HCT116 (cell line): ENCODE measurements around the gene CACNA2D2. TPM values are rescaled to one million over a fixed set of nuclear protein-coding genes. Genes with fewer than 3 reads are reported as not detected.

ENCODE experiments used
- ATAC-seq: fragments of 200-7000 bp; cut with Tn5 transposase; 2 replicates; pipeline ENCODE4 v1.9.1; 2020; ENCODE audit warnings: mild to moderate bottlenecking, moderate library complexity
- BruUV-seq: library from RNA; stranded (reverse); fragments of 400-500 nt; replicated peaks from 2 replicates; lab custom pipeline; 2021; lab: Mats Ljungman, UMichigan
- CTCF ChIA-PET: fragments of 300-600 bp; sonication (Branson Sonifier 250); formaldehyde crosslinking; loops from one replicate; lab custom pipeline; 2021; ENCODE audit warnings: antibody characterized with exemption; lab: Charles Lee
- POLR2A ChIA-PET: fragments of 300-600, 350-600 bp; sonication (Branson Sonifier 250); formaldehyde crosslinking; loops from one replicate; lab custom pipeline; 2021; ENCODE audit warnings: antibody characterized with exemption; lab: Charles Lee
- RAD21 ChIA-PET, 2 experiments: fragments of 300-600 bp; sonication (Branson Sonifier 250); formaldehyde crosslinking; loops; one replicate each; lab custom pipeline; 2023; ENCODE audit warnings: low total read pairs in 2 of 2; ENCODE audit not compliant: uncharacterized antibody in 2 of 2, unreplicated experiment in 2 of 2, low non-redundant PET in 1 of 2; lab: Charles Lee
- DNase-seq: peaks from one replicate; pipeline ENCODE4 v3.0.0-alpha.2; 2010; ENCODE audit warnings: low read depth, low spot score
- H2AFZ ChIP-seq: fragments of 200-600 bp; shearing (Covaris generic), sonication (generic); 2 replicates; pipeline ENCODE4 v1.6.1; 2017; ENCODE audit warnings: low read depth, mixed run types, mixed read lengths, antibody characterized with exemption, low read length; ENCODE audit not compliant: poor library complexity, severe bottlenecking
- H3K27ac ChIP-seq: 2 replicates; pipeline ENCODE4 v1.5.1; 2012; ENCODE audit warnings: low read depth, low read length
- H3K27me3 ChIP-seq: fragments of 200-600 bp; sonication (generic); 2 replicates; pipeline ENCODE4 v1.6.1; 2016; ENCODE audit warnings: mixed run types, low read length, mixed read lengths; ENCODE audit not compliant: insufficient read depth
- H3K36me3 ChIP-seq, 2 experiments: fragments of 200-500 bp in 1 of 2; fragments of 200-600 bp in 1 of 2; sonication (Bioruptor generic) in 1 of 2; sonication (generic) in 1 of 2; 2 replicates each; pipeline versions ENCODE4 v1.5.1 to v1.6.1; 2014 to 2016; ENCODE audit warnings: low read length in 2 of 2, inconsistent platforms in 1 of 2, mixed read lengths in 1 of 2, mixed run types in 1 of 2; ENCODE audit not compliant: insufficient read depth in 2 of 2, control insufficient read depth in 1 of 2
- H3K4me1 ChIP-seq, 2 experiments: fragments of 200-600 bp in 1 of 2; sonication (generic) in 1 of 2; 2 replicates each; pipeline versions ENCODE4 v1.5.1 to v1.6.1; 2012 to 2017; ENCODE audit warnings: low read length in 2 of 2, inconsistent platforms in 1 of 2, mild to moderate bottlenecking in 1 of 2, mixed read lengths in 1 of 2, mixed run types in 1 of 2, moderate library complexity in 1 of 2; ENCODE audit not compliant: insufficient read depth in 2 of 2, control insufficient read depth in 1 of 2
- H3K4me2 ChIP-seq: fragments of 200-600 bp; sonication (generic); 2 replicates; pipeline ENCODE4 v1.6.1; 2017; ENCODE audit warnings: mixed run types, low read length, mixed read lengths
- H3K4me3 ChIP-seq, 2 experiments: fragments of 200-600 bp in 1 of 2; sonication (generic) in 1 of 2; replicated peaks in 1 of 2; 2 replicates each; pipeline ENCODE4 v1.5.1; 2011 to 2016; ENCODE audit warnings: low read length in 2 of 2, control low read depth in 1 of 2, low read depth in 1 of 2, mild to moderate bottlenecking in 1 of 2, mixed read lengths in 1 of 2, mixed run types in 1 of 2
- H3K79me2 ChIP-seq: fragments of 200-600 bp; sonication (generic); 2 replicates; pipeline ENCODE4 v1.6.1; 2017; ENCODE audit warnings: mild to moderate bottlenecking, mixed run types, low read length, moderate library complexity, mixed read lengths; ENCODE audit not compliant: insufficient read depth
- H3K9ac ChIP-seq: fragments of 200-600 bp; sonication (generic); 2 replicates; pipeline ENCODE4 v1.6.1; 2016; ENCODE audit warnings: low read length, mixed read lengths
- H3K9me2 ChIP-seq: fragments of 200-600 bp; sonication (generic), shearing (Covaris generic); 2 replicates; pipeline ENCODE4 v1.6.1; 2017; ENCODE audit warnings: mixed run types, mild to moderate bottlenecking, moderate library complexity; ENCODE audit not compliant: insufficient read depth
- H3K9me3 ChIP-seq, 2 experiments: fragments of 200-500 bp in 1 of 2; fragments of 200-600 bp in 1 of 2; sonication (Bioruptor generic) in 1 of 2; sonication (generic) in 1 of 2; 2 replicates each; pipeline ENCODE4 v1.6.1; 2014 to 2017; ENCODE audit warnings: low read length in 2 of 2, mixed read lengths in 2 of 2, inconsistent platforms in 1 of 2, low read depth in 1 of 2, mild to moderate bottlenecking in 1 of 2, mixed run types in 1 of 2, moderate library complexity in 1 of 2; ENCODE audit not compliant: control insufficient read depth in 1 of 2, insufficient read depth in 1 of 2
- H4K20me1 ChIP-seq: fragments of 200-600 bp; sonication (generic), shearing (Covaris generic); 2 replicates; pipeline ENCODE4 v1.6.1; 2017; ENCODE audit warnings: mixed run types, mild to moderate bottlenecking, moderate library complexity; ENCODE audit not compliant: insufficient read depth
- CBX3 ChIP-seq: IDR thresholded peaks from 2 replicates; pipeline ENCODE4 v1.6.1; 2012; ENCODE audit warnings: low read depth
- CEBPB ChIP-seq: IDR thresholded peaks from 2 replicates; pipeline ENCODE4 v1.6.1; 2012; ENCODE audit warnings: low read depth
- CTCF ChIP-seq, 3 experiments: fragments of 200-600 bp in 1 of 3; sonication (generic) in 1 of 3; IDR thresholded peaks in 2 of 3; conservative IDR thresholded peaks in 1 of 3; 2 replicates each; pipeline ENCODE4 v1.5.1; 2012 to 2017; ENCODE audit warnings: low read depth in 2 of 3, low read length in 2 of 3, antibody characterized with exemption in 1 of 3, borderline replicate concordance in 1 of 3, control low read depth in 1 of 3, mild to moderate bottlenecking in 1 of 3, mixed read lengths in 1 of 3, mixed run types in 1 of 3, moderate library complexity in 1 of 3; ENCODE audit not compliant: insufficient read depth in 1 of 3
- ELF1 ChIP-seq: IDR thresholded peaks from 2 replicates; pipeline ENCODE4 v1.6.1; 2012; ENCODE audit warnings: low read depth, borderline replicate concordance
- EZH2phosphoT487 ChIP-seq: fragments of 200-600 bp; IDR thresholded peaks from 2 replicates; pipeline ENCODE4 v1.6.1; 2018; ENCODE audit warnings: antibody characterized with exemption, borderline replicate concordance
- FOSL1 ChIP-seq: IDR thresholded peaks from 2 replicates; pipeline ENCODE4 v1.6.1; 2012; ENCODE audit warnings: low read depth
- JUND ChIP-seq: IDR thresholded peaks from 2 replicates; pipeline ENCODE4 v1.6.1; 2012
- POLR2A ChIP-seq: IDR thresholded peaks from 2 replicates; pipeline ENCODE4 v1.7.0; 2011; ENCODE audit warnings: borderline replicate concordance; ENCODE audit not compliant: insufficient read depth, insufficient read length; ENCODE audit errors: extremely low read depth
- POLR2AphosphoS5 ChIP-seq: IDR thresholded peaks from 2 replicates; pipeline ENCODE4 v1.6.1; 2011; ENCODE audit warnings: mild to moderate bottlenecking, low read depth, low read length, moderate library complexity
- RAD21 ChIP-seq: IDR thresholded peaks from 2 replicates; pipeline ENCODE4 v1.6.1; 2012; ENCODE audit warnings: low read depth, mild to moderate bottlenecking
- SIN3A ChIP-seq: IDR thresholded peaks from 2 replicates; pipeline ENCODE4 v1.6.1; 2012; ENCODE audit warnings: low read depth
- SP1 ChIP-seq: IDR thresholded peaks from 2 replicates; pipeline ENCODE4 v1.6.1; 2012; ENCODE audit warnings: low read depth
- SRF ChIP-seq: IDR thresholded peaks from 2 replicates; pipeline ENCODE4 v1.6.1; 2012; ENCODE audit warnings: low read depth
- TCF7L2 ChIP-seq: IDR thresholded peaks from 2 replicates; pipeline ENCODE4 v1.7.0; 2011; ENCODE audit warnings: borderline replicate concordance, inconsistent platforms; ENCODE audit not compliant: insufficient read depth, insufficient read length; ENCODE audit errors: extremely low read depth
- ZNF274 ChIP-seq: fragments of 200-500 bp; sonication (Bioruptor generic); IDR thresholded peaks from 2 replicates; pipeline ENCODE4 v1.6.1; 2014; ENCODE audit warnings: mild to moderate bottlenecking, low read depth, low read length, inconsistent platforms
- intact Hi-C: fragments of 100-400 bp; cut with micrococcal nuclease; formaldehyde crosslinking; loops from 2 replicates; pipeline ENCODE4 v1.10.0; 2022
- total RNA-seq: library from RNA; stranded (reverse); gene quantifications from one replicate; pipeline ENCODE4 v1.2.1, GENCODE V29; 2021; ENCODE audit not compliant: unreplicated experiment
- TF ChIP-seq, protein P1 (sequence below): IDR thresholded peaks from 2 replicates; pipeline ENCODE4 v1.6.1; 2012; ENCODE audit warnings: low read depth
- TF ChIP-seq, protein P2 (sequence below): IDR thresholded peaks from 2 replicates; pipeline ENCODE4 v1.6.1; 2012
- TF ChIP-seq, protein P3 (sequence below): IDR thresholded peaks from 2 replicates; pipeline ENCODE4 v1.6.1; 2012

CACNA2D2 gene
- total RNA-seq, 1 experiment from 2014 or later = 10.2 TPM

GRCh38 chr3:50470658-50471057, 32.8 kb downstream of the CACNA2D2 start (continued):
- TF ChIP-seq, protein P1, sequence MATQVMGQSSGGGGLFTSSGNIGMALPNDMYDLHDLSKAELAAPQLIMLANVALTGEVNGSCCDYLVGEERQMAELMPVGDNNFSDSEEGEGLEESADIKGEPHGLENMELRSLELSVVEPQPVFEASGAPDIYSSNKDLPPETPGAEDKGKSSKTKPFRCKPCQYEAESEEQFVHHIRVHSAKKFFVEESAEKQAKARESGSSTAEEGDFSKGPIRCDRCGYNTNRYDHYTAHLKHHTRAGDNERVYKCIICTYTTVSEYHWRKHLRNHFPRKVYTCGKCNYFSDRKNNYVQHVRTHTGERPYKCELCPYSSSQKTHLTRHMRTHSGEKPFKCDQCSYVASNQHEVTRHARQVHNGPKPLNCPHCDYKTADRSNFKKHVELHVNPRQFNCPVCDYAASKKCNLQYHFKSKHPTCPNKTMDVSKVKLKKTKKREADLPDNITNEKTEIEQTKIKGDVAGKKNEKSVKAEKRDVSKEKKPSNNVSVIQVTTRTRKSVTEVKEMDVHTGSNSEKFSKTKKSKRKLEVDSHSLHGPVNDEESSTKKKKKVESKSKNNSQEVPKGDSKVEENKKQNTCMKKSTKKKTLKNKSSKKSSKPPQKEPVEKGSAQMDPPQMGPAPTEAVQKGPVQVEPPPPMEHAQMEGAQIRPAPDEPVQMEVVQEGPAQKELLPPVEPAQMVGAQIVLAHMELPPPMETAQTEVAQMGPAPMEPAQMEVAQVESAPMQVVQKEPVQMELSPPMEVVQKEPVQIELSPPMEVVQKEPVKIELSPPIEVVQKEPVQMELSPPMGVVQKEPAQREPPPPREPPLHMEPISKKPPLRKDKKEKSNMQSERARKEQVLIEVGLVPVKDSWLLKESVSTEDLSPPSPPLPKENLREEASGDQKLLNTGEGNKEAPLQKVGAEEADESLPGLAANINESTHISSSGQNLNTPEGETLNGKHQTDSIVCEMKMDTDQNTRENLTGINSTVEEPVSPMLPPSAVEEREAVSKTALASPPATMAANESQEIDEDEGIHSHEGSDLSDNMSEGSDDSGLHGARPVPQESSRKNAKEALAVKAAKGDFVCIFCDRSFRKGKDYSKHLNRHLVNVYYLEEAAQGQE = no peak
- TF ChIP-seq, protein P2, sequence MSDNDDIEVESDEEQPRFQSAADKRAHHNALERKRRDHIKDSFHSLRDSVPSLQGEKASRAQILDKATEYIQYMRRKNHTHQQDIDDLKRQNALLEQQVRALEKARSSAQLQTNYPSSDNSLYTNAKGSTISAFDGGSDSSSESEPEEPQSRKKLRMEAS = no peak
- TF ChIP-seq ELF1 (no peak), FOSL1 (no peak)

GRCh38 chr3:50467919-50468318, 35.5 kb downstream of the CACNA2D2 start:
- no TSS peak for BruUV-seq
- RAD21 ChIA-PET = no interaction called here
- ATAC-seq (no peak), DNase-seq (no peak)
- CTCF ChIA-PET = no interaction called here
- Histone ChIP-seq H3K4me3 (no peak overlapping the region), H3K9me2 (no peaks in the 10 kb centered on the region), H3K79me2 (no peaks in the 10 kb centered on the region), H3K27me3 (no peaks in the 10 kb centered on the region), H3K27ac (no peak overlapping the region), H3K36me3 (no peaks in the 10 kb centered on the region), H3K4me1 (no peaks in the 10 kb centered on the region), H2AFZ (no peak overlapping the region), H3K9ac (no peak overlapping the region), H3K9me3 (no peaks in the 10 kb centered on the region), H3K4me2 (no peak overlapping the region), H4K20me1 (no peaks in the 10 kb centered on the region)
- POLR2A ChIA-PET = no interaction called here
- TF ChIP-seq TCF7L2 = no peak
- no peak for TF ChIP-seq EZH2phosphoT487
- no peak for TF ChIP-seq RAD21
- TF ChIP-seq ELF1 = no peak
- no peak for TF ChIP-seq JUND
- no peak for TF ChIP-seq ZNF274
- TF ChIP-seq CBX3 = no peak
- TF ChIP-seq SIN3A = no peak
- no peak for TF ChIP-seq SP1
- no peak for TF ChIP-seq SRF
- no peak for TF ChIP-seq CTCF (IDR thresholded peaks at IDR 0.05 in 2 of 3, conservative IDR thresholded peaks at IDR 0.05 in 1 of 3; ENCODE audit: borderline replicate concordance in 1 of 3, insufficient read depth in 1 of 3, low read depth in 2 of 3, low read length in 2 of 3)
- TF ChIP-seq POLR2A = no peak
- TF ChIP-seq, protein P3, sequence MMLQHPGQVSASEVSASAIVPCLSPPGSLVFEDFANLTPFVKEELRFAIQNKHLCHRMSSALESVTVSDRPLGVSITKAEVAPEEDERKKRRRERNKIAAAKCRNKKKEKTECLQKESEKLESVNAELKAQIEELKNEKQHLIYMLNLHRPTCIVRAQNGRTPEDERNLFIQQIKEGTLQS = no peak
- no peak for TF ChIP-seq POLR2AphosphoS5
- no peak for TF ChIP-seq CEBPB
- intact Hi-C loops = no loop called here
